Prostate gland (tissue), 2 donors: ENCODE measurements around the gene PLP2.
"Not testable (repeated sequence)": the region's sequence is repeated elsewhere in the genome, so short reads cannot be mapped to it uniquely, and the experiment has no call there.

Experiments
- CTCF ChIP-seq, 4 experiments: fragments of 200-600 bp in 2 of 4; fragments of 450-650 bp in 2 of 4; sonication (generic) in 2 of 4; IDR thresholded peaks; 1 replicate in 3 of 4; 2 replicates in 1 of 4; pipeline ENCODE4 v1.5.1; 2016 to 2019; ENCODE audit warnings: antibody characterized with exemption in 4 of 4, mild to moderate bottlenecking in 2 of 4, moderate library complexity in 2 of 4
- POLR2A ChIP-seq: fragments of 450-650 bp; IDR thresholded peaks from one replicate; pipeline ENCODE4 v1.6.1; 2016; ENCODE audit warnings: antibody characterized with exemption, mild to moderate bottlenecking

- TF ChIP-seq CTCF (IDR thresholded peaks at IDR 0.05); POLR2A: not testable (repeated sequence)
Observed at GRCh38 chrX:49143154-49143553, 28.5 kb upstream of the PLP2 start.
